Common myeloid progenitor, CD34-positive (primary cell): Measurements from ENCODE around the gene NRG4.

Experiments
- CTCF ChIA-PET: fragments of 350-600 bp; sonication (Branson Sonifier 250); formaldehyde crosslinking; loops from one replicate; lab custom pipeline; 2021; ENCODE audit warnings: antibody characterized with exemption; lab: Charles Lee
- POLR2A ChIA-PET: fragments of 350-600 bp; sonication (Branson Sonifier 250); formaldehyde crosslinking; loops from one replicate; lab custom pipeline; 2021; ENCODE audit warnings: antibody characterized with exemption; lab: Charles Lee
- DNase-seq, 3 donors: peaks; one replicate each; pipeline versions ENCODE4 v3.0.0 to v3.0.0-alpha.2; 2013
- H3K27ac ChIP-seq, 2 experiments: 1 replicate in 1 of 2; 2 replicates in 1 of 2; pipeline ENCODE4 v1.7.0; 2013; ENCODE audit warnings: inconsistent platforms in 2 of 2, low read length in 2 of 2, mild to moderate bottlenecking in 2 of 2, low read depth in 1 of 2, moderate library complexity in 1 of 2; ENCODE audit not compliant: severe bottlenecking in 2 of 2, insufficient read depth in 1 of 2, poor library complexity in 1 of 2
- H3K27me3 ChIP-seq, 5 experiments: replicated peaks in 2 of 5; 1 replicate in 3 of 5; 2 replicates in 2 of 5; pipeline versions ENCODE4 v1.6.1 to v1.7.0; 2013; ENCODE audit warnings: low read length in 4 of 5, mild to moderate bottlenecking in 2 of 5, moderate library complexity in 2 of 5, inconsistent platforms in 1 of 5; ENCODE audit not compliant: insufficient read depth in 5 of 5, control insufficient read depth in 4 of 5
- H3K36me3 ChIP-seq, 4 experiments: 1 replicate in 2 of 4; 2 replicates in 2 of 4; pipeline versions ENCODE4 v1.6.1 to v1.7.0; 2013; ENCODE audit warnings: low read length in 3 of 4, control low read depth in 1 of 4, mild to moderate bottlenecking in 1 of 4; ENCODE audit not compliant: control insufficient read depth in 4 of 4, insufficient read depth in 4 of 4
- H3K4me1 ChIP-seq, 4 experiments: 1 replicate in 3 of 4; 2 replicates in 1 of 4; pipeline versions ENCODE4 v1.6.1 to v1.7.1; 2013; ENCODE audit warnings: low read length in 3 of 4, mild to moderate bottlenecking in 3 of 4, control low read depth in 1 of 4, inconsistent platforms in 1 of 4, moderate library complexity in 1 of 4; ENCODE audit not compliant: control insufficient read depth in 4 of 4, insufficient read depth in 4 of 4; ENCODE audit errors: control extremely low read depth in 1 of 4
- H3K4me3 ChIP-seq, 7 experiments: 1 replicate in 4 of 7; 2 replicates in 3 of 7; pipeline versions ENCODE4 v1.5.1 to v1.7.0; 2013; ENCODE audit warnings: mild to moderate bottlenecking in 7 of 7, low read length in 6 of 7, moderate library complexity in 6 of 7, inconsistent platforms in 2 of 7, low read depth in 2 of 7, control low read depth in 1 of 7; ENCODE audit not compliant: insufficient read depth in 4 of 7, control insufficient read depth in 1 of 7; ENCODE audit errors: extremely low read depth in 1 of 7
- H3K9me3 ChIP-seq, 5 experiments: 1 replicate in 4 of 5; 2 replicates in 1 of 5; pipeline versions ENCODE4 v1.6.1 to v1.7.1; 2013; ENCODE audit warnings: low read length in 4 of 5, mild to moderate bottlenecking in 2 of 5, inconsistent platforms in 1 of 5, low read depth in 1 of 5, moderate library complexity in 1 of 5; ENCODE audit not compliant: control insufficient read depth in 4 of 5, insufficient read depth in 2 of 5; ENCODE audit errors: control extremely low read depth in 1 of 5
- WGBS: methylation state at CpG from one replicate; pipeline ENCODE4 v1.1.5; 2013; ENCODE audit not compliant: insufficient coverage; 5-methylcytosine and 5-hydroxymethylcytosine counted together

NRG4 gene

DNA sequence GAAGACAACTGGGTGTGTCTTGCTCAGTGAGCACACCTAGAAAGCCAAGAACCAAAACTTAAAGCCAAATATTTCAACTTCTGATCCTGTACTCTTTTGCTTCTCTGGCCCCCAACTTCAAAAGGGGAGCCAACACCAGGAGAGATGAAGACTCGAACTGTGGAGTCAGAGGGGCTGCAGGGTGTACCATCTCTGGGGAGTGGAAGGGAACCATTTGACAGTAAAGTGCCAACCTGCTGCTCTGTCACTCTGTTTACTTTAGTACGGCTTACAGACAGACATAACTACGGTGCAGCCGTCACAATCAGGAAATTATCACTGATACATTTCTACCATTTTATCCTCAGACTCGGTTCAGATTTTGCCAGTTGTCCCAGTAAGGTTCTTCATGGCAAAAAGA lies 107.0 kb downstream of the NRG4 start:
- ChIA-PET POLR2A (no interaction called here), CTCF (interaction anchor here (0.6 kb wide), 1 partner anchor 133 kb away, joined by 4 read pairs; no protein-coding TSS in a partner anchor)
- Histone ChIP-seq H3K9me3 (no peaks in the 10 kb centered on the region), H3K27ac (no peak overlapping the region), H3K4me1 (peaks cover 8 to 31% (median 20%) of the 10 kb centered on the region in 4 experiments), H3K27me3 (no peaks in the 10 kb centered on the region), H3K4me3 (no peak overlapping the region), H3K36me3 (peaks cover 10 to 27% (median 17%) of the 10 kb centered on the region in 4 experiments)
- 98% methylated on average over 5 of the region's 5 CpGs for WGBS
- DNase-seq: no peak

DNA sequence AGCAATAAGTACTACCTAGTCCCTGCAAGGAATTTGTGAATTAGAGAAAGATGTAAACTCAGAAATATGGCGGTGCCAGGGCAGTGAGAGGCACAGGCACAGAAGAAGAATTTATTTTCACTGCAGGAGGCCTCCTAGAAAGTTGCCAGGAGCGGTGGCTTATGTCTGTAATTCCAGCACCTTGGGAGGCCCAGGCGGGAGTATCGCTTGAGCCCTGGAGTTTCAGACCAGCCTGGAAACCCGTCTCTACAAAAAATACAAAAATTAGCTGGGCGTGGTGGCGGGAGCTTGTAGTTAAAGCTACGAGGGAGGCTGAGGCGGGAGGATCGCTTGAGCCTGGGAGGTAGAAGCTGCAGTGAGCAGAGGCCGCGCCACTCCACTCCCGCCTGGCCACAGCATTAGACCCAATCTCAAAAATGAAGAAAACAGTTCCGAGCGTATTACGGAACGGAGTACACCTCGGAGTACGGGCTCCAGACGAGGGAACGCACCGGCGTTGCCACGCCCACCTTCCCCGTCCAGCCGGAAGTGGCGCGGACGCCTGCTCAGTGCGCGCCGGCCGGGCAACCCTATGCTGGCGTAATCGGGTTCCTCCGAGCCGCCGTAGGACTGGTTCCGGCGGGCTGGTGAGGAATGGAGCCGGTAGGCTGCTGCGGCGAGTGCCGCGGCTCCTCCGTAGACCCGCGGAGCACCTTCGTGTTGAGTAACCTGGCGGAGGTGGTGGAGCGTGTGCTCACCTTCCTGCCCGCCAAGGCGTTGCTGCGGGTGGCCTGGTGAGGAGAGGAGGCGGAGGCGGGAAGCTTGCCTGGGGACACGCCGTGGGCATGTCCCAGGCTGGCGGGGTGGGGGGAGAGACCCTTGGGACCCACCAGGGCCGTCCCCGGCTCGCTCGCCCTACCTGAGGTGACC lies 108.6 kb downstream of the NRG4 start, which contains the start of gene FBXO22:
Gene FBXO22 (plus strand): TSS at position 548 of the 909 bp plus-strand sequence. CDS start 86 bp downstream, at position 634.
- Histone ChIP-seq H3K27me3 (no peaks in the 10 kb centered on the region), H3K4me3 (peak within 1 kb of the TSS; percentile 67 to 97 (median 92)), H3K36me3 (peaks cover 11 to 24% (median 13%) of the 10 kb centered on the region in 4 experiments), H3K4me1 (peaks cover 8 to 31% (median 20%) of the 10 kb centered on the region in 4 experiments), H3K9me3 (no peaks in the 10 kb centered on the region), H3K27ac (peak within 1 kb of the TSS; percentile 74 to 87)
- DNase-seq: peak; percentile 90 to 95 (median 94)
- CTCF ChIA-PET: interaction anchor here (0.7 to 2.0 kb wide), 6 partner anchors 10 to 62 kb away, joined by 3 to 5 read pairs (median 4); no protein-coding TSS in a partner anchor
- WGBS: 2% methylated on average over 59 of the region's 63 CpGs
- POLR2A ChIA-PET: interaction anchor here (0.5 kb wide), 1 partner anchor 20 kb away, joined by 3 read pairs; no protein-coding TSS in a partner anchor

- peak overlapping the region in 1 of 2 experiments; percentile 52 for H3K27ac ChIP-seq
- H3K27me3 ChIP-seq: no peaks in the 10 kb centered on the region
- H3K36me3 ChIP-seq: peaks cover 10 to 23% (median 18%) of the 10 kb centered on the region in 4 experiments
- ChIA-PET POLR2A (interaction anchor here (1.2 kb wide), 1 partner anchor 14 kb away, joined by 3 read pairs; no protein-coding TSS in a partner anchor), CTCF (interaction anchor here (0.6 to 1.5 kb wide), 4 partner anchors 10 to 27 kb away, joined by 3 to 4 read pairs (median 4); no protein-coding TSS in a partner anchor)
- H3K4me1 ChIP-seq: peaks cover 8 to 31% (median 20%) of the 10 kb centered on the region in 4 experiments
- peak; percentile 42 to 86 (median 79) for DNase-seq
- H3K4me3 ChIP-seq: no peak overlapping the region
- 20% methylated on average over 7 of the region's 8 CpGs for WGBS
- H3K9me3 ChIP-seq: no peaks in the 10 kb centered on the region
Measured at GRCh38 chr15:75902129-75902557, 110.1 kb downstream of the NRG4 start.

- POLR2A ChIA-PET: no interaction called here
Measured at GRCh38 chr15:75900577-75900976, 111.6 kb downstream of the NRG4 start.

DNA sequence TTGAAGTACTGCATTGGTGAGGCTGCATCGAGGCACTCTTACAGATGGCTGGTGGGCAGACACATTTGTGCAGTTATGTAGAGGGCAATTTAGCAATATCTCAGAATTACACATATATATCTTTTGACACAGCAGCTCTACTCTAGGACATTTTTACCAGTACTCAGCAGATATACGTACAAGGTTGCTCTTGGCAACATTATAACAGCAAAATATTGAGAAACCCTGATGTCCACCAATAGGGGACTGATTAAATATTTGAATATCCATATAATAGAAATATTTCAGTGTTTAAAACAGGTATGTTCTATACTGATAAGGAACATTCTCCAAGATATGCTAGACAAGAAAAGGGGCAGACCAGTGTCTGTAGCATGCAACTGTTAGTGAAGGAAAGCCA lies 116.5 kb downstream of the NRG4 start:
- no peaks in the 10 kb centered on the region for H3K27me3 ChIP-seq
- peak in 1 of 3 donors; percentile 14 for DNase-seq
- POLR2A ChIA-PET: no interaction called here
- H3K27ac ChIP-seq: no peak overlapping the region
- H3K36me3 ChIP-seq: peaks cover 2 to 15% (median 10%) of the 10 kb centered on the region in 4 experiments
- WGBS: no CpG with 5 or more reads among the region's 2 CpGs
- H3K4me1 ChIP-seq: peaks cover 2 to 7% (median 6%) of the 10 kb centered on the region in 4 experiments
- no peaks in the 10 kb centered on the region for H3K9me3 ChIP-seq
- no peak overlapping the region for H3K4me3 ChIP-seq
- CTCF ChIA-PET: no interaction called here

More at GRCh38 chr15:75900577-75900976, 111.6 kb downstream of the NRG4 start:
- CTCF ChIA-PET: interaction anchor here (1.8 kb wide), 1 partner anchor 13 kb away, joined by 5 read pairs; no protein-coding TSS in a partner anchor
- no peaks in the 10 kb centered on the region for H3K9me3 ChIP-seq
- H3K27me3 ChIP-seq: no peaks in the 10 kb centered on the region
- no peak overlapping the region for H3K4me3 ChIP-seq
- peaks cover 4 to 18% (median 12%) of the 10 kb centered on the region in 4 experiments for H3K36me3 ChIP-seq
- peaks cover 8 to 31% (median 20%) of the 10 kb centered on the region in 4 experiments for H3K4me1 ChIP-seq
- DNase-seq: no peak
- no peak overlapping the region for H3K27ac ChIP-seq

- no peaks in the 10 kb centered on the region for H3K9me3 ChIP-seq
- no peaks in the 10 kb centered on the region for H3K27me3 ChIP-seq
- ChIA-PET POLR2A (no interaction called here), CTCF (interaction anchor here (1.3 to 1.4 kb wide), 3 partner anchors 10 to 82 kb away, joined by 3 to 4 read pairs (median 3); no protein-coding TSS in a partner anchor)
- peak overlapping the region in 1 of 2 experiments; percentile 16 for H3K27ac ChIP-seq
- H3K36me3 ChIP-seq: peaks cover 10 to 16% (median 13%) of the 10 kb centered on the region in 4 experiments
- DNase-seq: peak in 2 of 3 donors; percentile 52 to 61
- H3K4me1 ChIP-seq: peaks cover 2 to 7% (median 6%) of the 10 kb centered on the region in 4 experiments
- no peak overlapping the region for H3K4me3 ChIP-seq
Measured at GRCh38 chr15:75891895-75892294, 120.3 kb downstream of the NRG4 start.
